ENCODE measurements around the gene RBM19. TPM values are rescaled to one million over a fixed set of nuclear protein-coding genes. Genes with fewer than 3 reads are reported as not detected.

Gene RBM19
- total RNA-seq, 2 donors from 2014 or later: 15.3 to 15.6 TPM

GRCh38 chr12:113880988-113881962, 84.8 kb downstream of the RBM19 start:
- no peaks in the 10 kb centered on the region for H3K27me3 ChIP-seq
- no peak for TF ChIP-seq CTCF (IDR thresholded peaks at IDR 0.05)
- H3K4me3 ChIP-seq: no peak overlapping the region
- peaks cover 0 to 5% of the 10 kb centered on the region in 2 donors for H3K9me3 ChIP-seq
- H3K4me1 ChIP-seq: no peaks in the 10 kb centered on the region
- no peak for DNase-seq (ENCODE audit: low spot score)
- H3K36me3 ChIP-seq: no peaks in the 10 kb centered on the region
- no peak overlapping the region for H3K27ac ChIP-seq

- Histone ChIP-seq H3K4me1 (no peaks in the 10 kb centered on the region), H3K27me3 (no peaks in the 10 kb centered on the region), H3K9me3 (peaks cover 0 to 5% of the 10 kb centered on the region in 2 donors), H3K4me3 (no peak overlapping the region), H3K36me3 (no peaks in the 10 kb centered on the region), H3K27ac (no peak overlapping the region)
- DNase-seq (ENCODE audit: low spot score): no peak
- no peak for TF ChIP-seq CTCF (IDR thresholded peaks at IDR 0.05)
Observed at GRCh38 chr12:113880326-113880725, 85.8 kb downstream of the RBM19 start.

GRCh38 chr12:113879658-113880057, 86.5 kb downstream of the RBM19 start:
- Histone ChIP-seq H3K4me1 (no peaks in the 10 kb centered on the region), H3K36me3 (no peaks in the 10 kb centered on the region), H3K27ac (no peak overlapping the region), H3K27me3 (no peaks in the 10 kb centered on the region), H3K4me3 (no peak overlapping the region), H3K9me3 (peaks cover 0 to 5% of the 10 kb centered on the region in 2 donors)
- TF ChIP-seq CTCF (IDR thresholded peaks at IDR 0.05): no peak
- no peak for DNase-seq (ENCODE audit: low spot score)

- Histone ChIP-seq H3K36me3 (no peaks in the 10 kb centered on the region), H3K4me1 (no peaks in the 10 kb centered on the region), H3K27me3 (no peaks in the 10 kb centered on the region), H3K9me3 (no peaks in the 10 kb centered on the region), H3K4me3 (no peak overlapping the region), H3K27ac (no peak overlapping the region)
- DNase-seq (ENCODE audit: low spot score): no peak
- no peak for TF ChIP-seq CTCF (IDR thresholded peaks at IDR 0.05)
Observed at GRCh38 chr12:113877607-113878006, 88.5 kb downstream of the RBM19 start.

- Histone ChIP-seq H3K27ac (no peak overlapping the region), H3K9me3 (no peaks in the 10 kb centered on the region), H3K27me3 (no peaks in the 10 kb centered on the region), H3K4me1 (no peaks in the 10 kb centered on the region), H3K36me3 (no peaks in the 10 kb centered on the region), H3K4me3 (no peak overlapping the region)
- no peak for DNase-seq (ENCODE audit: low spot score)
- TF ChIP-seq CTCF (IDR thresholded peaks at IDR 0.05): no peak
Observed at GRCh38 chr12:113876160-113876559, 90.0 kb downstream of the RBM19 start.

All from right atrium auricular region (tissue), 2 donors.